K562 (cell line): ENCODE results near the gene PPIL4. TPM values are rescaled to one million over a fixed set of nuclear protein-coding genes. Genes with fewer than 3 reads are reported as not detected.

Experiments
- ATAC-seq: fragments of 200-7000 bp; cut with Tn5 transposase; 3 replicates; pipeline ENCODE4 v1.9.1; 2020; ENCODE audit warnings: moderate library complexity
- BruUV-seq: library from RNA; stranded (reverse); fragments of 400-500 nt; replicated peaks from 2 replicates; lab custom pipeline; 2021; lab: Mats Ljungman, UMichigan
- CTCF ChIA-PET: fragments of 300-600 bp; formaldehyde crosslinking; extraction: SDS; loops from one replicate; lab custom pipeline; 2021; ENCODE audit warnings: low intra/inter-chr PET ratio; lab: Yijun Ruan, JAX
- POLR2A ChIA-PET: fragments of 300-600, 350-650 bp; sonication (Branson Sonifier 250); formaldehyde crosslinking; extraction: SDS; loops from one replicate; lab custom pipeline; 2021; ENCODE audit warnings: antibody characterized with exemption, inconsistent platforms; lab: Yijun Ruan, JAX
- DNase-seq, 4 experiments: peaks; one replicate each; pipeline versions ENCODE4 v3.0.0 to v3.0.0-alpha.2; 2011 to 2018; ENCODE audit warnings: low spot score in 3 of 4, mixed read lengths in 3 of 4; ENCODE audit errors: extremely low read depth in 1 of 4
- FAIRE-seq: peaks from 2 replicates; lab custom pipeline; 2011; peaks lifted over from hg19 to GRCh38; lab: Jason Lieb, UNC
- H2AFZ ChIP-seq: 2 replicates; pipeline ENCODE4 v1.6.0; 2011; ENCODE audit warnings: low read depth, low read length, control low read depth, inconsistent platforms
- H3K27ac ChIP-seq: fragments of 200-600 bp; 3 replicates; pipeline ENCODE4 v1.8.0; 2011; ENCODE audit warnings: low read depth, mild to moderate bottlenecking, control low read depth, inconsistent platforms, low read length, moderate library complexity, mixed read lengths; ENCODE audit errors: extremely low read depth
- H3K27me3 ChIP-seq, 2 experiments: fragments of 300-600 bp in 1 of 2; 2 replicates in 1 of 2; 3 replicates in 1 of 2; pipeline versions ENCODE4 v1.6.0 to v1.8.0; 2011; ENCODE audit warnings: inconsistent platforms in 2 of 2, low read length in 2 of 2, mild to moderate bottlenecking in 1 of 2, mixed read lengths in 1 of 2, moderate library complexity in 1 of 2; ENCODE audit not compliant: control insufficient read depth in 2 of 2, insufficient read depth in 2 of 2
- H3K36me3 ChIP-seq: fragments of 300-600 bp; 3 replicates; pipeline ENCODE4 v1.8.0; 2011; ENCODE audit warnings: mild to moderate bottlenecking, low read length, inconsistent platforms; ENCODE audit not compliant: control insufficient read depth, insufficient read depth
- H3K4me1 ChIP-seq, 2 experiments: fragments of 200-600 bp in 1 of 2; replicated peaks in 1 of 2; 2 replicates in 1 of 2; 3 replicates in 1 of 2; pipeline versions ENCODE4 v1.5.1 to v1.8.0; 2011; ENCODE audit warnings: inconsistent platforms in 2 of 2, low read length in 2 of 2, mild to moderate bottlenecking in 1 of 2, mixed read lengths in 1 of 2, moderate library complexity in 1 of 2; ENCODE audit not compliant: control insufficient read depth in 2 of 2, insufficient read depth in 2 of 2
- H3K4me2 ChIP-seq: 2 replicates; pipeline ENCODE4 v1.6.1; 2011; ENCODE audit warnings: low read length, control low read depth, inconsistent platforms, mixed read lengths; ENCODE audit not compliant: insufficient read depth
- H3K4me3 ChIP-seq: fragments of 200-600 bp; sonication (generic), shearing (Covaris generic); 2 replicates; pipeline ENCODE4 v1.5.1; 2016; ENCODE audit warnings: control low read depth, inconsistent platforms
- H3K79me2 ChIP-seq: fragments of 200-600 bp; 3 replicates; pipeline ENCODE4 v1.8.0; 2011; ENCODE audit warnings: low read length, inconsistent platforms; ENCODE audit not compliant: control insufficient read depth, insufficient read depth
- H3K9ac ChIP-seq, 2 experiments: 2 replicates each; pipeline versions ENCODE4 v1.6.0 to v1.6.1; 2011; ENCODE audit warnings: low read depth in 2 of 2, low read length in 2 of 2, control low read depth in 1 of 2, inconsistent platforms in 1 of 2, mild to moderate bottlenecking in 1 of 2, mixed read lengths in 1 of 2; ENCODE audit not compliant: insufficient read depth in 1 of 2
- H3K9me1 ChIP-seq: one replicate; pipeline ENCODE4 v1.6.0; 2011; ENCODE audit warnings: inconsistent platforms, mild to moderate bottlenecking, low read length, moderate library complexity; ENCODE audit not compliant: control insufficient read depth, insufficient read depth
- H3K9me3 ChIP-seq: replicated peaks from 2 replicates; pipeline ENCODE4 v1.5.1; 2011; ENCODE audit warnings: low read depth, low read length, inconsistent platforms; ENCODE audit not compliant: control insufficient read depth, insufficient read depth
- H4K20me1 ChIP-seq: replicated peaks from 2 replicates; pipeline ENCODE4 v1.6.1; 2011; ENCODE audit warnings: low read length, inconsistent platforms, mixed read lengths; ENCODE audit not compliant: control insufficient read depth, insufficient read depth
- ETV1 ChIP-seq: fragments of 450-650 bp; conservative IDR thresholded peaks from 2 replicates; pipeline ENCODE4 v1.6.1; 2016; ENCODE audit warnings: missing genetic modification characterization, control low read depth, low read depth, missing compliant biosample characterization
- TAF7 ChIP-seq: fragments of 450-650 bp; IDR thresholded peaks from 2 replicates; pipeline ENCODE4 v1.6.1; 2016; ENCODE audit warnings: missing genetic modification characterization, missing compliant biosample characterization
- ZNF695 ChIP-seq: fragments of 450-650 bp; formaldehyde crosslinking; IDR thresholded peaks from 2 replicates; pipeline ENCODE4 v1.4.0; 2020; ENCODE audit warnings: mild to moderate bottlenecking, moderate library complexity
- WGBS: fragments of 100-300 bp; shearing (Covaris generic); methylation state at CpG from one replicate; pipeline ENCODE4 v1.1.6; 2016; ENCODE audit warnings: low coverage, mixed read lengths; ENCODE audit not compliant: insufficient coverage; ENCODE audit errors: missing lambda C conversion rate; 5-methylcytosine and 5-hydroxymethylcytosine counted together
- in situ Hi-C: fragments of 300-500 bp; cut with MboI; formaldehyde crosslinking; loops from 4 replicates; pipeline ENCODE4 v1.15.0; 2018; ENCODE audit warnings: inconsistent platforms, mixed read lengths
- intact Hi-C: fragments of 100-400 bp; cut with micrococcal nuclease; formaldehyde crosslinking; loops from 2 replicates; pipeline ENCODE4 v1.14.2; 2022
- polyA plus RNA-seq, 8 experiments: library from polyadenylated mRNA; depleted of rRNA in 4 of 8; stranded (reverse) in 5 of 8; unstranded in 3 of 8; fragments of >200 nt; fragmentation: Nextera tagmentation in 2 of 8; fragmentation: Illumina TruSeq in 1 of 8; extraction: Ambion mirVana in 2 of 8; extraction: Trizol in 1 of 8; gene quantifications; 2 replicates each; pipeline versions ENCODE4 v1.2.1 to v1.2.3, GENCODE V29; 2011 to 2014; ENCODE audit warnings: inconsistent platforms in 1 of 8, missing spikeins in 1 of 8
- total RNA-seq, 7 experiments: library from RNA; depleted of rRNA in 6 of 7; stranded (reverse); fragments of >200 nt in 6 of 7; fragmentation: Illumina TruSeq in 2 of 7; extraction: Trizol in 2 of 7; gene quantifications; 2 replicates each; pipeline versions ENCODE4 v1.2.1 to v1.2.3, GENCODE V29; 2011 to 2021; ENCODE audit warnings: low replicate concordance in 1 of 7
- TF ChIP-seq, protein P1 (sequence below): fragments of 250-450 bp; sonication (Bioruptor Pico); IDR thresholded peaks from 2 replicates; pipeline ENCODE4 v1.4.0; 2020
- TF ChIP-seq, protein P2 (sequence below): fragments of 250-450 bp; sonication (Bioruptor Pico); IDR thresholded peaks from 2 replicates; pipeline ENCODE4 v1.8.0; 2022; ENCODE audit warnings: inconsistent platforms, mild to moderate bottlenecking, moderate library complexity, borderline replicate concordance

The PPIL4 gene
- total and polyA plus RNA-seq, 9 of the 15 experiments (the other 6 are each of a cell fraction or from before 2014, with no cell fraction given), result 14.5 to 55.2 (median 45.9) TPM

DNA sequence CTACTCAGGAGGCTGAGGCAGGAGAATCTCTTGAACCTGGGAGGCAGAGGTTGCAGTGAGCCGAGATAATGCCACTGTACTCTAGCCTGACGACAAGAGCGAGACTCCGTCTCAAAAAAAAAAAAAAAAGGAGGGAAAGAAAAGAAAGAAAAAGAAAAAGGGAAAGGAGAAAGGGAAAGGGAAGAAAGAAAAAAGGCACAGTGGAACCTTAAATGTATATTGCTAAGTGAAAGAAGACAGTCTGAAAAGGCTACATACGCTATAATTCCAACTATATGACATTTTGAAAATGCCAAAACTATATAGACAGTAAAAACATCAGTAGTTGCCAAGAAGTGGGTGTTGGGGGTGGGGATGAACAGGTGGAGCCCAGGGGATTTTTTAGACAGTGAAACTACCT lies 16.2 kb downstream of the PPIL4 start:
- Histone ChIP-seq H2AFZ (no peak overlapping the region), H3K9me1 (no peaks in the 10 kb centered on the region), H3K9ac (no peak overlapping the region), H3K4me2 (no peak overlapping the region), H4K20me1 (no peaks in the 10 kb centered on the region), H3K27me3 (no peaks in the 10 kb centered on the region), H3K9me3 (no peaks in the 10 kb centered on the region), H3K79me2 (no peaks in the 10 kb centered on the region), H3K36me3 (peaks cover 84% of the 10 kb centered on the region), H3K27ac (no peak overlapping the region), H3K4me1 (no peaks in the 10 kb centered on the region), H3K4me3 (no peak overlapping the region)
- DNase-seq (no peak), ATAC-seq (no peak), FAIRE-seq (no peak)
- POLR2A ChIA-PET, result interaction anchor here (3.4 kb wide), 1 partner anchor 16 kb away, joined by 25 read pairs; the partner anchor contains the start of gene PPIL4
- CTCF ChIA-PET, result no interaction called here
- TF ChIP-seq, protein P1, sequence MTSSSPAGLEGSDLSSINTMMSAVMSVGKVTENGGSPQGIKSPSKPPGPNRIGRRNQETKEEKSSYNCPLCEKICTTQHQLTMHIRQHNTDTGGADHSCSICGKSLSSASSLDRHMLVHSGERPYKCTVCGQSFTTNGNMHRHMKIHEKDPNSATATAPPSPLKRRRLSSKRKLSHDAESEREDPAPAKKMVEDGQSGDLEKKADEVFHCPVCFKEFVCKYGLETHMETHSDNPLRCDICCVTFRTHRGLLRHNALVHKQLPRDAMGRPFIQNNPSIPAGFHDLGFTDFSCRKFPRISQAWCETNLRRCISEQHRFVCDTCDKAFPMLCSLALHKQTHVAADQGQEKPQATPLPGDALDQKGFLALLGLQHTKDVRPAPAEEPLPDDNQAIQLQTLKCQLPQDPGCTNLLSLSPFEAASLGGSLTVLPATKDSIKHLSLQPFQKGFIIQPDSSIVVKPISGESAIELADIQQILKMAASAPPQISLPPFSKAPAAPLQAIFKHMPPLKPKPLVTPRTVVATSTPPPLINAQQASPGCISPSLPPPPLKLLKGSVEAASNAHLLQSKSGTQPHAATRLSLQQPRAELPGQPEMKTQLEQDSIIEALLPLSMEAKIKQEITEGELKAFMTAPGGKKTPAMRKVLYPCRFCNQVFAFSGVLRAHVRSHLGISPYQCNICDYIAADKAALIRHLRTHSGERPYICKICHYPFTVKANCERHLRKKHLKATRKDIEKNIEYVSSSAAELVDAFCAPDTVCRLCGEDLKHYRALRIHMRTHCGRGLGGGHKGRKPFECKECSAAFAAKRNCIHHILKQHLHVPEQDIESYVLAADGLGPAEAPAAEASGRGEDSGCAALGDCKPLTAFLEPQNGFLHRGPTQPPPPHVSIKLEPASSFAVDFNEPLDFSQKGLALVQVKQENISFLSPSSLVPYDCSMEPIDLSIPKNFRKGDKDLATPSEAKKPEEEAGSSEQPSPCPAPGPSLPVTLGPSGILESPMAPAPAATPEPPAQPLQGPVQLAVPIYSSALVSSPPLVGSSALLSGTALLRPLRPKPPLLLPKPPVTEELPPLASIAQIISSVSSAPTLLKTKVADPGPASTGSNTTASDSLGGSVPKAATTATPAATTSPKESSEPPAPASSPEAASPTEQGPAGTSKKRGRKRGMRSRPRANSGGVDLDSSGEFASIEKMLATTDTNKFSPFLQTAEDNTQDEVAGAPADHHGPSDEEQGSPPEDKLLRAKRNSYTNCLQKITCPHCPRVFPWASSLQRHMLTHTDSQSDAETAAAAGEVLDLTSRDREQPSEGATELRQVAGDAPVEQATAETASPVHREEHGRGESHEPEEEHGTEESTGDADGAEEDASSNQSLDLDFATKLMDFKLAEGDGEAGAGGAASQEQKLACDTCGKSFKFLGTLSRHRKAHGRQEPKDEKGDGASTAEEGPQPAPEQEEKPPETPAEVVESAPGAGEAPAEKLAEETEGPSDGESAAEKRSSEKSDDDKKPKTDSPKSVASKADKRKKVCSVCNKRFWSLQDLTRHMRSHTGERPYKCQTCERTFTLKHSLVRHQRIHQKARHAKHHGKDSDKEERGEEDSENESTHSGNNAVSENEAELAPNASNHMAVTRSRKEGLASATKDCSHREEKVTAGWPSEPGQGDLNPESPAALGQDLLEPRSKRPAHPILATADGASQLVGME (CRISPR knock-in tag), result no peak
- TF ChIP-seq TAF7 (tag) (no peak), ETV1 (tag) (no peak), ZNF695 (CRISPR knock-in tag) (no peak)
- TF ChIP-seq, protein P2, sequence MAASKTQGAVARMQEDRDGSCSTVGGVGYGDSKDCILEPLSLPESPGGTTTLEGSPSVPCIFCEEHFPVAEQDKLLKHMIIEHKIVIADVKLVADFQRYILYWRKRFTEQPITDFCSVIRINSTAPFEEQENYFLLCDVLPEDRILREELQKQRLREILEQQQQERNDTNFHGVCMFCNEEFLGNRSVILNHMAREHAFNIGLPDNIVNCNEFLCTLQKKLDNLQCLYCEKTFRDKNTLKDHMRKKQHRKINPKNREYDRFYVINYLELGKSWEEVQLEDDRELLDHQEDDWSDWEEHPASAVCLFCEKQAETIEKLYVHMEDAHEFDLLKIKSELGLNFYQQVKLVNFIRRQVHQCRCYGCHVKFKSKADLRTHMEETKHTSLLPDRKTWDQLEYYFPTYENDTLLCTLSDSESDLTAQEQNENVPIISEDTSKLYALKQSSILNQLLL (CRISPR knock-in tag), result no peak
- in situ Hi-C loops (no loop called here), intact Hi-C loops (no loop called here)
- no TSS peak for BruUV-seq
- WGBS, result 86% methylated on average over 2 of the region's 5 CpGs
